GM18505 (cell line): Measurements from ENCODE around the gene C11orf54.

ENCODE experiments used
- ATAC-seq: cut with Tn5 transposase; IDR thresholded peaks from one replicate; pipeline ENCODE4 v1.9.1; 2021; ENCODE audit not compliant: unreplicated experiment
- POLR2A ChIP-seq: IDR thresholded peaks from 4 replicates; pipeline ENCODE4 v1.6.1; 2011; ENCODE audit warnings: borderline replicate concordance; ENCODE audit not compliant: insufficient read depth, insufficient read length; ENCODE audit errors: extremely low read depth

Gene C11orf54

GRCh38 chr11:93728792-93729128 is 12.7 kb upstream of the C11orf54 start:
- no peak for ATAC-seq
- TF ChIP-seq POLR2A: no peak

- ATAC-seq: no peak
- peak; percentile 57 for TF ChIP-seq POLR2A
Observed at GRCh38 chr11:93729129-93729616, 12.3 kb upstream of the C11orf54 start.

GRCh38 chr11:93730108-93731107 is 11.1 kb upstream of the C11orf54 start:
- ATAC-seq: no peak
- TF ChIP-seq POLR2A: peak; percentile 49

- no peak for ATAC-seq
- no peak for TF ChIP-seq POLR2A
Observed at GRCh38 chr11:93732237-93732892, 9.1 kb upstream of the C11orf54 start.

GRCh38 chr11:93733474-93733873 is 8.0 kb upstream of the C11orf54 start:
- no peak for ATAC-seq

GRCh38 chr11:93734427-93735222 is 6.8 kb upstream of the C11orf54 start:
- peak; percentile 46 for TF ChIP-seq POLR2A
- ATAC-seq: no peak

More at GRCh38 chr11:93733474-93733873, 8.0 kb upstream of the C11orf54 start:
- no peak for TF ChIP-seq POLR2A

GRCh38 chr11:93735627-93736026 is 5.8 kb upstream of the C11orf54 start:
- no peak for TF ChIP-seq POLR2A
- no peak for ATAC-seq

GRCh38 chr11:93736129-93736528 is 5.3 kb upstream of the C11orf54 start:
- TF ChIP-seq POLR2A: no peak
- ATAC-seq: no peak

- no peak for ATAC-seq
- TF ChIP-seq POLR2A: no peak
Observed at GRCh38 chr11:93737904-93738612, 3.4 kb upstream of the C11orf54 start.

GRCh38 chr11:93738647-93739081 is 2.8 kb upstream of the C11orf54 start:
- peak; percentile 39 for TF ChIP-seq POLR2A

GRCh38 chr11:93740031-93740729 is 1.3 kb upstream of the C11orf54 start:
- no peak for TF ChIP-seq POLR2A

More at GRCh38 chr11:93738647-93739081, 2.8 kb upstream of the C11orf54 start:
- ATAC-seq: no peak

GRCh38 chr11:93740730-93741093 is 760 bp upstream of the C11orf54 start:
- peak; percentile 33 for ATAC-seq
- no peak for TF ChIP-seq POLR2A

More at GRCh38 chr11:93740031-93740729, 1.3 kb upstream of the C11orf54 start:
- ATAC-seq: no peak
